Stomach (tissue), 4 donors: ENCODE data around the gene C7orf57.

Source experiments
- CTCF ChIP-seq, 7 experiments: fragments of 450-650 bp in 4 of 7; fragments of 200-600 bp in 3 of 7; sonication (generic) in 3 of 7; IDR thresholded peaks; one replicate each; pipeline ENCODE4 v1.5.1; 2016 to 2019; ENCODE audit warnings: antibody characterized with exemption in 7 of 7, control low read depth in 2 of 7, mild to moderate bottlenecking in 1 of 7
- POLR2A ChIP-seq, 4 donors: fragments of 450-650 bp; IDR thresholded peaks; one replicate each; pipeline ENCODE4 v1.6.1; 2016; ENCODE audit warnings: antibody characterized with exemption in 4 of 4, control low read depth in 2 of 4, mild to moderate bottlenecking in 1 of 4, moderate library complexity in 1 of 4
- POLR2AphosphoS5 ChIP-seq, 3 donors: sonication (generic); formaldehyde crosslinking; IDR thresholded peaks; one replicate each; pipeline ENCODE4 v1.6.1; 2016; ENCODE audit warnings: antibody characterized with exemption in 3 of 3

- TF ChIP-seq CTCF (IDR thresholded peaks at IDR 0.05) (no peak), POLR2A (IDR thresholded peaks at IDR 0.05) (no peak), POLR2AphosphoS5 (IDR thresholded peaks at IDR 0.05) (no peak)
These were observed 44.8 kb upstream of the C7orf57 start for GRCh38 chr7:47990592-47990991.
